ENCODE data around the gene POLR2I. TPM values are rescaled to one million over a fixed set of nuclear protein-coding genes. Genes with fewer than 3 reads are reported as not detected.
A peak's percentile ranks its signal among the peaks of the same experiment; 100 is the strongest.
"Not testable (repeated sequence)": the region's sequence is repeated elsewhere in the genome, so short reads cannot be mapped to it uniquely, and the experiment has no call there.

Gene POLR2I
- total RNA-seq, 2 donors from 2014 or later: 76.9 to 121 TPM

DNA sequence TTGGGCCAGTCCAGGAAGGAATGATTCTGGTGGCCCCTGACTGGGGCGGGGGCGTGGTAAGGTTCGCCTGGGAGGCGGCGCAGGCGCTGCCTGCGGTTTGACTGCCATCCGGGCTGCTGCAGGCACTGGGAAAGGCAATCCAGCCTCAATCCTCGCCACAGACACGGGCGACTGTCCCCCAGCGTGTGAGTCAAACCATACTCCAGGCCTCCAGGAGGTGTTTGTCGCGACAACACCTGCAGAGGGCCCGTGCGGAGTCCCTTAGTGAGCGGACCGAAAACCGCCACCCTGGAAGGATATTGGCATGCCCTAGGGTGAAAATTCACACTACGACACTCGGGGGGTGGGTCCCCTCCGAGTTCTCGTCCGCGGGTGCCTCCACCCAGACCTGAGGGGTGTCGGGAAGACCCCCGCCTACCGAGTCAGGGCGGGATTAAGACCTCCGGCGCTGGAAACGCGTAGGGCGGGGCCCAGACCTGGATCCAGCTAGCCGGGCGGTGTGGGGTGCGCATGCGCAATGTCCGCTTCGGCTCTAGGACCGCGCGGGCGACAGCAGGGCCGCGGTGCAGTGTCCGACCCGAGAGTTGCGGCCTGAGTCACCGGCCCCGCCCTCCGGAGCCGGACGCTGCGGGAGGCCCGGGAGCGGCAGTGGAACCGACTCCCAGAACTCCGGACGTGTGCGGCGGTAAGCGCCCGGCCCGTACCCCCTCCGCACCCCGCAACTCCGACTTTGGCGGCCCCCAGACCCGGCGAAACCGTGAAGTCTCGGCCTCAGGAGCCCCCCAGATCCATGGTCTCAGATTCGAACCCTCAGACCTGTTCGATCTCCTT is 25.0 kb upstream of the POLR2I start, which contains the start of gene CAPNS1:
Gene CAPNS1 (plus strand): TSS at position 594 of the 831 bp plus-strand sequence. CDS start 946 bp downstream, outside the sequence.
- Histone ChIP-seq H3K9me3 (no peaks in the 10 kb centered on the region), H3K27me3 (no peaks in the 10 kb centered on the region), H3K27ac (peak within 1 kb of the TSS; percentile 97 to 100), H3K36me3 (peaks cover 25% of the 10 kb centered on the region), H3K4me1 (peaks cover 0 to 35% of the 10 kb centered on the region in 2 donors), H3K4me3 (peak within 1 kb of the TSS; percentile 80 to 99)
- TF ChIP-seq CTCF (IDR thresholded peaks at IDR 0.05): peak in 1 of 2 donors; percentile 25
- peak; percentile 96 for DNase-seq (ENCODE audit: low spot score)

DNA sequence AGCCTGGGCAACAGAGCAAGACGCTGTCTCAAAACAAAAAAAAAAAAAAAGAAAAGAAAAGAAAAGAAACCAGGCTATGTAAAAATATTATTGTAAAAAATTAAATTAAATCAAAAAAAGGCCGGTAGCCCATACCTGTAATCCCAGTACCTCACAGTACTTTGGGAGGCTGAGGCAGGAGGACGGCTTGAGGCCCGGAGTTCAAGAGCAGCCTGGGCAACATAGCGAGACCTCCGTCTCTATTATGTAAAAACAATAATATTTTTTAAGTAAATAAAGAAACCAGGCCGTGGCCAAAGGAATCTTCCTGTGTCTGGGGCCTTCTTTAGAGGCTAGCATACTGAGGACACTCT is 24.4 kb upstream of the POLR2I start:
- DNase-seq (ENCODE audit: low spot score): no peak
- Histone ChIP-seq H3K4me3 (peak overlapping the region; percentile 80 to 99), H3K36me3 (peaks cover 19% of the 10 kb centered on the region), H3K9me3 (no peaks in the 10 kb centered on the region), H3K27ac (peak overlapping the region; percentile 97 to 100), H3K4me1 (peaks cover 0 to 35% of the 10 kb centered on the region in 2 donors), H3K27me3 (no peaks in the 10 kb centered on the region)
- TF ChIP-seq CTCF (IDR thresholded peaks at IDR 0.05): no peak

DNA sequence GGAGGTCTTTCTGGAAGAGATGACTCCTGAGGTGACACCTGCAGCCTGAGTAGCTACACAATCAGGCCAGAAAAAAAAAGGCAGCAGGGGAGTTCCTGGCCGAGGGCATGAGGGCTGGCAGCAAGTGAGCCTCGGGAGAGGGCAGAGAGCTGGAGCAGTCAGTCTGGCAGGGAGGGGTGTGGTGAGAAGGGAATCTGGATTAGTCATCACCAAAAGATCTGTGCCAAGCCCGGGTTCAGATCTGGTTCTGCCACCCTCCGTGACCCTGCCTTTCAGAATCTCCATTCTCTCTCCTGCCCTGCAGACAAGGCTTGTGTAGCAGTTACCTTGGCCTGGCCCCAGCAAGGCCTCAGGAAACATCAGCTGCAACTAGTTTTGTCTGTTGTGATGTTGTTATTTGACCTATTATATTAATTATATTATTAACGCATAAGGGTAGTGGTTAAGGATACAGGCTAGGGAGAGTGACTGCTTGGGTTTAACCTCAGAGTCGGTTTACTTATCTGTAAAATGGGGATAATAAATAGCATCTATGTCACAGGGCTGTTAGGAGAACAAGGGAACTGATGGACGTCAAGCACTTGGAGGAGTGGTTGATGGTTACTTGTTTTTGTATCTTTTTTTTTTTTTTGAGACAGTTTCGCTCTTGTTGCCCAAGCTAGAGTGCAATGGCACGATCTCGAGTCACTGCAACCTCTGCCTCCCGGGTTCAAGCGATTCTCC is 22.4 kb upstream of the POLR2I start:
- TF ChIP-seq CTCF (IDR thresholded peaks at IDR 0.05): no peak
- H3K4me3 ChIP-seq: no peak overlapping the region
- DNase-seq (ENCODE audit: low spot score): peak; percentile 70

GRCh38 chr19:36134867-36135266 is 20.2 kb upstream of the POLR2I start:
- not testable (repeated sequence) for DNase-seq (ENCODE audit: low spot score)

More for the DNA sequence above, 22.4 kb upstream of the POLR2I start:
- Histone ChIP-seq H3K4me1 (peaks cover 0 to 33% of the 10 kb centered on the region in 2 donors), H3K27me3 (no peaks in the 10 kb centered on the region), H3K9me3 (no peaks in the 10 kb centered on the region), H3K36me3 (peaks cover 4% of the 10 kb centered on the region), H3K27ac (peak overlapping the region; percentile 50 to 61)

DNA sequence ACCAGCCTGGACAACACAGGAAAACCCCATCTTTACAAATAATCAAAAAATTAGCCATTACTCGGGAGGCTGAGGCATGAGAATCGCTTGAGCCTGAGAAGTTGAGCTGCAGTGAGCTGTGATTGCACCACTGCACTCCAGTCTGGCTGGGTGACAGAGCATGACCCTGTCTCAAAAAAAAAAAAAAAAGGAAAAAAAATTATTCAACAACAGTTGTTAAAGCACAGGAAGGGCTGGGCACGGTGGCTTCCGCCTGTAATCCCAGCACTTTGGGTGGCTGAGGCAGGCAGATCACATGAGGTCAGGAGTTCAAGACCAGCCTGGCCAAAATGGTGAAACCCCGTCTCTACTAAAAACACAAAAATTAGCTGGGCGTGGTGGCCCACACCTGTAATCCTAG is 16.5 kb upstream of the POLR2I start:
- H3K27me3 ChIP-seq; H3K9me3 ChIP-seq; H3K4me3 ChIP-seq; DNase-seq (ENCODE audit: low spot score); H3K27ac ChIP-seq; H3K36me3 ChIP-seq: not testable (repeated sequence)
- peaks cover 0 to 26% of the 10 kb centered on the region in 2 donors for H3K4me1 ChIP-seq

More at GRCh38 chr19:36134867-36135266, 20.2 kb upstream of the POLR2I start:
- not testable (repeated sequence) for H3K27ac ChIP-seq, H3K9me3 ChIP-seq, H3K4me3 ChIP-seq, H3K36me3 ChIP-seq, H3K27me3 ChIP-seq
- peaks cover 0 to 27% of the 10 kb centered on the region in 2 donors for H3K4me1 ChIP-seq

GRCh38 chr19:36128392-36128736 is 13.7 kb upstream of the POLR2I start:
- Histone ChIP-seq H3K27ac (peak overlapping the region; percentile 86 to 98), H3K4me1 (peaks cover 0 to 21% of the 10 kb centered on the region in 2 donors), H3K36me3 (peaks cover 24% of the 10 kb centered on the region), H3K27me3 (no peaks in the 10 kb centered on the region), H3K9me3 (no peaks in the 10 kb centered on the region), H3K4me3 (peak overlapping the region; percentile 41 to 54)
- TF ChIP-seq CTCF (IDR thresholded peaks at IDR 0.05): no peak
- DNase-seq (ENCODE audit: low spot score): no peak

Data from right atrium auricular region (tissue), 2 donors.